GM12878 (cell line): ENCODE data around the gene NTF3.

Source experiments
- ASH2L ChIP-seq: fragments of 300-600, 200-600 bp; sonication (generic); IDR thresholded peaks from 2 replicates; pipeline ENCODE4 v1.6.1; 2017; ENCODE audit warnings: low read depth, mild to moderate bottlenecking, borderline replicate concordance
- BHLHE40 ChIP-seq, 2 experiments: fragments of 450-650 bp in 1 of 2; IDR thresholded peaks; 2 replicates each; pipeline ENCODE4 v1.6.1; 2011 to 2017; ENCODE audit warnings: low read depth in 2 of 2, borderline replicate concordance in 1 of 2, improper control_type of control experiment in 1 of 2, low read length in 1 of 2, mild to moderate bottlenecking in 1 of 2
- BRCA1 ChIP-seq: IDR thresholded peaks from 2 replicates; pipeline ENCODE4 v1.6.1; 2011; ENCODE audit warnings: low read depth, low read length, improper control_type of control experiment
- POLR2AphosphoS5 ChIP-seq: IDR thresholded peaks from 2 replicates; pipeline ENCODE4 v1.6.1; 2011; ENCODE audit warnings: mild to moderate bottlenecking, low read length, inconsistent platforms
- RAD51 ChIP-seq: fragments of 450-650 bp; IDR thresholded peaks from 2 replicates; pipeline ENCODE4 v1.6.1; 2016; ENCODE audit warnings: moderate library complexity, mild to moderate bottlenecking, inconsistent platforms
- SMC3 ChIP-seq: IDR thresholded peaks from 2 replicates; pipeline ENCODE4 v1.6.1; 2011; ENCODE audit warnings: low read length, improper control_type of control experiment, borderline replicate concordance
- WRNIP1 ChIP-seq: IDR thresholded peaks from 2 replicates; pipeline ENCODE4 v1.6.1; 2011; ENCODE audit warnings: low read depth, low read length, improper control_type of control experiment, borderline replicate concordance
- YBX1 ChIP-seq: fragments of 450-650 bp; IDR thresholded peaks from 2 replicates; pipeline ENCODE4 v1.6.1; 2016; ENCODE audit warnings: antibody characterized with exemption
- ZNF384 ChIP-seq: IDR thresholded peaks from 2 replicates; pipeline ENCODE4 v1.6.1; 2012; ENCODE audit warnings: low read depth, mild to moderate bottlenecking, low read length, improper control_type of control experiment, borderline replicate concordance
- TF ChIP-seq, protein P1 (sequence below), 3 experiments: IDR thresholded peaks in 2 of 3; conservative IDR thresholded peaks in 1 of 3; 2 replicates each; pipeline ENCODE4 v1.5.1; 2011; ENCODE audit warnings: low read depth in 3 of 3, low read length in 3 of 3, mild to moderate bottlenecking in 3 of 3, control low read depth in 2 of 3, moderate library complexity in 2 of 3, inconsistent platforms in 1 of 3, mixed read lengths in 1 of 3; ENCODE audit not compliant: control insufficient read depth in 2 of 3, insufficient read depth in 1 of 3; ENCODE audit errors: extremely low read depth in 1 of 3
- TF ChIP-seq, protein P2 (sequence below): IDR thresholded peaks from 2 replicates; pipeline ENCODE4 v1.6.1; 2011; ENCODE audit warnings: borderline replicate concordance, low read depth, mild to moderate bottlenecking, moderate library complexity, low read length; ENCODE audit not compliant: insufficient read depth, poor library complexity, severe bottlenecking

DNA sequence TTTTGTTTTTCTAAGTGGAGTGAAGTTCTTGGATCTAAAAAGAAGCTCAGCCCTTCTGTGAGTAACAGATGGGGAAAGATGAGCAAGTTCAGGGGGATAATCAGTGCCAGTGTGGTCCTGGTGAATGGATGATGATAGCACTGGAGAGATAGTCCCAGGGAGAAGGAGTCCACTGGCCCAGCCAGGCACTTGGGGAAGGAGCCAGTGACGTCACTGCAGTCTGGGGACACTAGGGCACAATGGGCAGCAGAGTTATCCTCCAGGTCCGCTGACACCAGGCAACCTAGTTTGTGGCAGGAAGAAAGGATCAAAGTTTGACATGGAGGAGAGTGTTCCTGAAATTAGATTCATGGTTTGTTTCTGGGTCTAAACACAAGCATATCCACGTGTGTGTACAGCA is 101.5 kb downstream of the NTF3 start:
- TF ChIP-seq, protein P1, sequence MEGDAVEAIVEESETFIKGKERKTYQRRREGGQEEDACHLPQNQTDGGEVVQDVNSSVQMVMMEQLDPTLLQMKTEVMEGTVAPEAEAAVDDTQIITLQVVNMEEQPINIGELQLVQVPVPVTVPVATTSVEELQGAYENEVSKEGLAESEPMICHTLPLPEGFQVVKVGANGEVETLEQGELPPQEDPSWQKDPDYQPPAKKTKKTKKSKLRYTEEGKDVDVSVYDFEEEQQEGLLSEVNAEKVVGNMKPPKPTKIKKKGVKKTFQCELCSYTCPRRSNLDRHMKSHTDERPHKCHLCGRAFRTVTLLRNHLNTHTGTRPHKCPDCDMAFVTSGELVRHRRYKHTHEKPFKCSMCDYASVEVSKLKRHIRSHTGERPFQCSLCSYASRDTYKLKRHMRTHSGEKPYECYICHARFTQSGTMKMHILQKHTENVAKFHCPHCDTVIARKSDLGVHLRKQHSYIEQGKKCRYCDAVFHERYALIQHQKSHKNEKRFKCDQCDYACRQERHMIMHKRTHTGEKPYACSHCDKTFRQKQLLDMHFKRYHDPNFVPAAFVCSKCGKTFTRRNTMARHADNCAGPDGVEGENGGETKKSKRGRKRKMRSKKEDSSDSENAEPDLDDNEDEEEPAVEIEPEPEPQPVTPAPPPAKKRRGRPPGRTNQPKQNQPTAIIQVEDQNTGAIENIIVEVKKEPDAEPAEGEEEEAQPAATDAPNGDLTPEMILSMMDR (IDR thresholded peaks at IDR 0.05 in 2 of 3, conservative IDR thresholded peaks at IDR 0.05 in 1 of 3; ENCODE audit: control insufficient read depth in 2 of 3, extremely low read depth in 1 of 3, insufficient read depth in 1 of 3, low read depth in 3 of 3, low read length in 3 of 3) = no peak
- no peak for TF ChIP-seq SMC3
- no peak for TF ChIP-seq YBX1
- TF ChIP-seq ASH2L = no peak
- TF ChIP-seq POLR2AphosphoS5 = no peak
- TF ChIP-seq BRCA1 = no peak
- no peak for TF ChIP-seq RAD51
- TF ChIP-seq, protein P2, sequence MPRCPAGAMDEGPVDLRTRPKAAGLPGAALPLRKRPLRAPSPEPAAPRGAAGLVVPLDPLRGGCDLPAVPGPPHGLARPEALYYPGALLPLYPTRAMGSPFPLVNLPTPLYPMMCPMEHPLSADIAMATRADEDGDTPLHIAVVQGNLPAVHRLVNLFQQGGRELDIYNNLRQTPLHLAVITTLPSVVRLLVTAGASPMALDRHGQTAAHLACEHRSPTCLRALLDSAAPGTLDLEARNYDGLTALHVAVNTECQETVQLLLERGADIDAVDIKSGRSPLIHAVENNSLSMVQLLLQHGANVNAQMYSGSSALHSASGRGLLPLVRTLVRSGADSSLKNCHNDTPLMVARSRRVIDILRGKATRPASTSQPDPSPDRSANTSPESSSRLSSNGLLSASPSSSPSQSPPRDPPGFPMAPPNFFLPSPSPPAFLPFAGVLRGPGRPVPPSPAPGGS = no peak
- no peak for TF ChIP-seq ZNF384
- TF ChIP-seq BHLHE40 (IDR thresholded peaks at IDR 0.05; ENCODE audit: borderline replicate concordance in 1 of 2, low read depth in 2 of 2, low read length in 1 of 2) = no peak
- no peak for TF ChIP-seq WRNIP1
